GM21529 (cell line): ENCODE measurements around the gene RCC1.
A peak's percentile ranks its signal among the peaks of the same experiment; 100 is the strongest.
"Not testable (repeated sequence)": the region's sequence is repeated elsewhere in the genome, so short reads cannot be mapped to it uniquely, and the experiment has no call there.

Experiments
- ATAC-seq: cut with Tn5 transposase; IDR thresholded peaks from one replicate; pipeline ENCODE4 v1.9.1; 2021; ENCODE audit not compliant: unreplicated experiment

RCC1 gene

DNA sequence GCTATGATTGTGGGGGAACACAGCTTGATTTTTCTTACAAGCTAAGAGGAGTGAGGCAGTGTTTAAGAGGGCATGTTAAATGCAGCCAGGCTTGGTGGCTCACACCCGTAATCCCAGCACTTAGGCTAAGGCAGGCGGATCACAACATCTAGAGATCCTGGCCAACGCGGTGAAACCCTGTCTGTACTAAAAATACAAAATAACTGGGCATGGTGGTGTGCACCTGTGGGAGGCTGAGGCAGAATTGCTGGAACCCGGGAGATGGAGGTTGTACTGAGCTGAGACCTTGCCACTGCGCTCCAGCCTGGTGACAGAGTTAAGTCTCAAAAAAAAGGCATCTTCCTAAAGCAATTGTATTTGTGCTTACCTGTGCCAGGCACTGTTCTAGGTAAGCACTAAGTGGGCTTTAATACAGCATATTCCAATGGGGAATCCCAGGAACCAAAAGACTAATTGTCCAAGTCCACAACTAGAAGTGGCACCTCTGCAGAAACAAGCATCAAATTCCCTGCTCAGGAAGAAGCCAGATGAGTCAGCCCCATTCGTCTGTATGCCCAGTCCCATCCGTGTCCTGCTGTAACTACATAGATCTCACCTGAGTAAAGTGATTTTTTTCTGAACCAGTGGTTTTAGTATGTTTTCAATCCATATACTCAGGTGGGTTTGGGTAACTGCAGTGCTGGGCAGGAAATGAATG lies 4.6 kb downstream of the RCC1 start:
- no peak for ATAC-seq

- ATAC-seq: no peak
Measured at GRCh38 chr1:28510970-28511440, 5.2 kb downstream of the RCC1 start.

DNA sequence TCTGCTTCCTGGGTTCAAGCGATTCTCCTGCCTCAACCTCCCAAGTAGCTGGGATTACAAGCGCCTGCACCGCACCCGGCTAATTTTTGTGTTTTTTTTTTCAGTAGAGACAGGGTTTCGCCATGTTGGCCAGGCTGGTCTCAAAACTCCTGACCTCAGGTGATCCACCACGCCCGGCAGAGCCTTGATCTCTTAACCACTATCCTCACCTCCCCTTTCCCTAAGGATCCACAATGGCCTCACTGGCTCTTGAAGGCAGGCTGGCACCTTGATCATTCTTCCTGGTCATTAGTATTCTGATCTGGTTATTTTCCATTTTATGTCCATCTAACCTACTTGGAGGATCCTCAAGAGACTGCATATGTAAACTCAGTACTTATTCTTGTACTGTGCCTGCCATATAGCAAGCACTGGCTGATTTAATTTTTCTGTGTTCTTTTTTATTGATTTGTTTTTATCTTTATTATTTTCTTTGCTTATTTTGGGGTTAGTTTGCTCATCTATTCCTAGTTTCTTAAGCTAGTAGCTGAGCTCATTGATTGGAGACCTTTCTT lies 6.3 kb downstream of the RCC1 start:
- no peak for ATAC-seq

GRCh38 chr1:28514445-28514933 lies 8.6 kb downstream of the RCC1 start:
- ATAC-seq: not testable (repeated sequence)

GRCh38 chr1:28516518-28516956 lies 10.7 kb downstream of the RCC1 start:
- no peak for ATAC-seq

DNA sequence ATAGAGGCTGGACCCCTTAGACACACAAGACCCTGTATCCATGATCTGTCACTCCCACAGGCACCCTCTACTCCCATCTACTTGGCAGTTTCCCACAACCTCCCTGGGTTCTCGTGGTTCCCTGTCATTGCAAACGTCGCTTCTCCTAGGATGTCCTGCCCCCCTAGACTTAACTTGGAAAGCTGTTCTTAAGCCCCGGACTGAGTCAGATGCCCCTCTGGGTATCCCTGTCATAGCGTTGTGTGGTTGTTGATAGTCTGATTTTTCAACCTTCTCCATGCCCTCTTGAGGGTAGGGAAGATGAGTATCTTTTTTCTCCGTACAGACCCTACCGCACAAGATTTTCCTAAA lies 11.8 kb downstream of the RCC1 start:
- peak; percentile 7 for ATAC-seq

DNA sequence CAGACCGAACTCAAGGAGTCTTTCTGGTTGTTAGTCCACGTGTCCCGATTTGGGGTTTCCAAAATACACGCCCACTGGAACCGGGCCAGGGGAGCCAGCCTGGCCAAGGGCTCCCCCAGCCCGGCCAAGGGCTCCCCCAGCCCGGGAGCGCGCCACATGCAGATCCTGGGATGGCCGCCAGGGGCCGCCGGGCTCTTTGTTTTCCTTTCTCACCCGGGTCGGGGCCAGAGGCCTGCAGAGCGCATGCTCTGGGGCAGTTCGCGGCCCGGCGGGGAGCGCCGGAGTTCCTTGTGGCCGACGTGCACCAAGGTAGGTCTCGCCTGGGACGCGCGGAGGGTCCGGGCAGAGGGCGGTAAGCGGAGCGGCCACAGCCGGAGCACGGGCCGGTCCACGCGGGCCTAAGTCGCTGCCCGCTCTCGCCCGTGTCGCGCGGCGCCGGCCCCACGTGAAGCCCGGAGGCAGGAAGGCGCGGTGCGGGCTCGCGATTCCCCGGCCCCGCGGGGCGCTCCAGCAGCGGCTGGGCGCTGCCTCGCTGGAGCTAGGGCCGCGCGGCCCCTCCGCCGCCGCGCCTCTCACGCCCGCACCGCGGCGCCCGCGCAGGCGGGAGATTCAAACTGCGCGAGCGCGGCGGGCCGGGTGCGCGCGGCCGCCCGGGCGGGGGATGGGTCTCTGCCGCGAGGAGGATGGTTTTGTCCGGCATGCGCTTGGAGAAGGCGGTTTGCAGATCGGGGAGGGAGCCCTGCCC lies 12.3 kb downstream of the RCC1 start:
- peak; percentile 80 for ATAC-seq

DNA sequence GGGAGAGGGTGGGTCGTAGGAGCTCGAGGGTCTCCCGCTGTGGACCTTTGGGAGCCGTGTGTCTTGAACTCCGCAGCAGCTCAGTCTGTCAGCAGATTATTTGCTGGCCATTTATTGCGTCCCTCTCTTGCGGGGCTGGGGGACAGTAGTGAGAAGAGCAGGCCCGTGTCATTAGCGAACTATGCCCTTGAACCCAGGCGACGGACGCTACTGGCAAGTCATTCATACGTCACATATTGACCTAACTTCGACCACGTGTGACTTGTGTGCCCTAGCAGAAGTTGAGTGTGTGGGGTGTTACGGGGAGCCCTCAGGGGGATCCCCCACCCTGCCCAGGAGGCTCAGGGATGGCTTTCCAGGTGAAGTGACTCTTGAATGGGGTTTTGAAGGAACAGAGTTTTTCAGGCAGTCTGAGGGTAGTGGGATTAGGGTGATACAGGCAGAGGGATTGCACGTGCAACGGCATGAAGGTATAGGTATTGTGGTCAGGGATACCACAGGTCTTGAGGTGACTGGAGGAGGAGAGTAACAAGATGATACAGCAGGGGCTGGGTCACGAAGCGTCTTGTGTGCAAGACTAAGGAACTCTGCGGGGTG lies 13.0 kb downstream of the RCC1 start:
- no peak for ATAC-seq

- no peak for ATAC-seq
Measured at GRCh38 chr1:28519946-28520725, 14.3 kb downstream of the RCC1 start.

DNA sequence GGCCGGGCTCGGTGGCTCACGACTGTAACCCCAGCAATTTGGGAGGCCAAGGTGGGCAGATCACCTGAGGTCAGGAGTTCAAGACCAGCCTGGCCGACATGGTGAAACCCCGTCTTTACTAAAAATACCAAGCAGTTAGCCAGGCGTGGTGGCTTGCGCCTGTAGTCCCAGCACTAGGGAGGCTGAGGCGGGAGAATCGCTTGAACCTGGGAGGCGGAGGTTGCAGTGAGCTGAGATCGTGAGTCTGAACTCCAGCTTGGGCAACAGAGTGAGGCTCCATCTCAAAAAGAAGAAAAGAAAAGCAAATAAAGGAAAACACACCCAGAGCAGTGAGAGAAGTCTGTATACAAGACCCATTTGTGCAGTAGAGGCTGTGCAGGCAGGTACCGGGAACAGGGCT lies 15.0 kb downstream of the RCC1 start:
- ATAC-seq: not testable (repeated sequence)

DNA sequence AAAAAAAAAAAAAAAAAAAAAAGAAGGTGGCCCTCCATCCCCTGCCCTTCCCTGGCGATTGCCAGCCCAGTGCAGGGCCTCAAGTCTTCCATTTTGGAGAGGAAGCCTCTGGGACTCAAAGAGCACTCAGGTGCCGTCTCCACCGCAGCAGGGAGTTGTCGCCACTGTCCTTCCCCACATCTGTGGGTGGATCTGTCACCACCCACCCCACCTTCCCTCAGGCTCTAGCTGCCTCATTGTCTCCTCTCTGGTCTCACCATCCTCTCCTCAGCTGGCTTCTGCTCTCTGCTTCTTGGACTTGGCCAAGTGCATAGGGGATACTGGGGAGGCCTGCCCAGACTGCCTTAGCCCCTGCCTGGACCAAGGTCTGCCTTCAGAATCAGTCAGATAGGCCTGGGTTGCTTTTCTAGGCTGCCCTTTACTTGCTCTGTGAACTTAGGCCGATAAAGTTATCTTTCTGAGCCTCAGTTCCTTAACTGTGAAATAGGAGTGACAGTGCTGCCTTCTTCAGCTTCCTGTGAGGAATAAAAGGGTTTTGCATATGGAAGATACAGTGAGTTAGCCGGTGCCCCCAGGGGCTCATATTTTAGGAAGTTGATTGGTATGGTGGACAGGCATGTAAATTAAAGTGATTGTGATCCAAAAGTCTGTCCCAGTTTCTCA lies 15.8 kb downstream of the RCC1 start:
- ATAC-seq: no peak

DNA sequence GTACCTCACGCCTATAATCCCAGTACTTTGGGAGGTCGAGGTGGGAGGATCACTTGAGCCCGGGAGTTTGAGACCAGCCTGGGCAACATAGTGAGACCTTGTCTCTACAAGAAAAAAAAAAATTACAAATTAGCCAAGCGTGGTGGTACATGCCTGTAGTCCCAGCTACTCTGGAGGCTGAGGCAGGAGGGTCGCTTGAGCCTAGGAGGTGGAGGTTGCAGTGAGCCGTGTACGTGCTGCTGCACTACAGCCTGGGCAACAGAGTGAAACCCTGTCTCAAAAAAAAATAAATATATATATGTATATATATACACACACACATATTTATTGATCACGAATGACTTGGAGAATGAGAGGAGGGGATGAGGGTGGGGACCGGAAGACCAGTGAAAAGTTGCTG lies 16.7 kb downstream of the RCC1 start:
- not testable (repeated sequence) for ATAC-seq

DNA sequence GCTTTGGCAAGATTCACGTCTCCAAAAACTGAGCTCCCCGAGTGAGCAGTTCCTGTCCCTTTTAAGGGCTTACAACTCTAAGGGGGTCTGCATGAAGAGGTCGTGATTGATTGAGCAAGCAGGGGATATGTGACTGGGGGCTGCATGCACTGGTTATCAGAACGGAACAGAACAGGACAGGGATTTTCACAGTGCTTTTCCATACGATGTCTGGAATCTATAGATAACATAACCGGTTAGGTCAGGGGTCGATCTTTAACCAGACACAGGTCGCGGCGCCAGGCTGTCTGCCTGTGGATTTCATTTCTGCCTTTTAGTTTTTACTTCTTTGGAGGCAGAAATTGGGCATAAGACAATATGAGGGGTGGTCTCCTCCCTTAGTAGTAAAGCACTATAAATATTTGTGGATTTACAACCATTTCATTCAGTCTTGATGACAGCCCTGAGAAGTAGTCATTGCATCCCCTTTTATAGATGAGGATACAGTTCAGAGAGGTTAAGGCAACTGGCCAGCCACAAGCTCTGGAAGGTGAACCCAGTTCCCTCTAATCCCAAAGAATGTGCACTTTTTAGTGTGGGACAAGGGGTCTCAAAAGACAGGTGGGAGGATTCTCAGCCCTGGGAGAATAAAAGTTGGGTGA lies 19.3 kb downstream of the RCC1 start:
- ATAC-seq: not testable (repeated sequence)

GRCh38 chr1:28526886-28527285 lies 21.0 kb downstream of the RCC1 start:
- no peak for ATAC-seq

- ATAC-seq: no peak
Measured at GRCh38 chr1:28530456-28530855, 24.6 kb downstream of the RCC1 start.

DNA sequence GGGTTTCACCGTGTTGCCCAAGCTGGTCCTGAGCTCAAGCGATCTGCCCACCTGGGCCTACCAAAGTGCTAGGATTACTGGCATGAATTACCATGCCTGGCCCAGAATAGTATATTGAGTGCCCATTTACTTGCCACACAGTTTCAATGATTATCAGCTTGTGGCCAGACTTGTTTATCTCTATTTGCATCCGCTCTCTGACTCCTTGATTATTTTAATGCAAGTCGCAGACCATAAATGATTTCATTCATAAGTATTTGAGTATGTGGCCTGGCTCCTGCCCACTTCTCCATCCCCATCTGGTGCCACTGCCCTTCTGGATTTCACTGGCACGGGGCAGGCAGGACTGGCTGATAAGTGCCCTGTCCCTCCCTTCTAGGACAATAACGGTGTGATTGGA lies 28.8 kb downstream of the RCC1 start:
- ATAC-seq: no peak

DNA sequence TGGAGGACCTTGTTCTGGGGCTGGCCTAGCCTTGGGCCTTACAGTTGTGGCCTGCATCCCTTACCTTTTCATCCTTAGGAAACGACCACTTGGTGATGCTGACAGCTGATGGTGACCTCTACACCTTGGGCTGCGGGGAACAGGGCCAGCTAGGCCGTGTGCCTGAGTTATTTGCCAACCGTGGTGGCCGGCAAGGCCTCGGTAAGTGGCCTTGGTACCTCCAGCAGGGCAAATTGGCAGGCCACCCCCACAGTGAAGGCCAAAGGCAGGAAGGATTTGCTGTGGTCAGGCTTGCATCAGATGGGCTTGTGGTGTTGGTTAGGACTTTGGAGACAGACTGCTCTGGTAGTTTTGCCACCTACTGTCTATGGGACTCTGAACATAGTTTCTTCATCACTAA lies 29.3 kb downstream of the RCC1 start:
- no peak for ATAC-seq

DNA sequence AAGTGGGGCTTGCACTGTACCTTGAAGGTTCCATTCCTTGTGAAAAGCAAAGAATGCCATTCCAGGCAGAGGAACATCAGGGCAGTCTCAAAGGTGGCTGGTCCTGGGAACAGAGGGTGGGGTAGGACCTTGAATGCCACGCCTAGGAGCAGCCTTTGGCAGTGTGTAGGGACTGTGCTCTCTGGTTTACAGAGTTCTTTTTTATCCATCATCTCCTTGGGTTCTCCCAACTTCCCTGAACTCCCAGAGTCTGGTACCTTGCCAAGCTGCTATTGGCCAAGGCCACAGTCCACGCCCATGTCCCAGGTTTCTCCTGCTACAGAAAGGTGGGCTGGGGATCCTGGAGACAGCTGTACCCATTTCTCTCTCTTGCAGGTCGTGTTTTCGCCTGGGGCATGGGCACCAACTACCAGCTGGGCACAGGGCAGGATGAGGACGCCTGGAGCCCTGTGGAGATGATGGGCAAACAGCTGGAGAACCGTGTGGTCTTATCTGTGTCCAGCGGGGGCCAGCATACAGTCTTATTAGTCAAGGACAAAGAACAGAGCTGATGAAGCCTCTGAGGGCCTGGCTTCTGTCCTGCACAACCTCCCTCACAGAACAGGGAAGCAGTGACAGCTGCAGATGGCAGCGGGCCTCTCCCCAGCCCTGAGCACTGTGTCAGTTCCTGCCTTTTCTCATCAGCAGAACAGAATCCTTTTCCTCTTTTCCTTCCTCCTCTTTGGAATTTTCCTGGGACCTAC lies 31.8 kb downstream of the RCC1 start:
- ATAC-seq: no peak

GRCh38 chr1:28538286-28538685 lies 32.4 kb downstream of the RCC1 start:
- no peak for ATAC-seq
